ENCODE measurements around the gene SLAMF8. TPM values are rescaled to one million over a fixed set of nuclear protein-coding genes. Genes with fewer than 3 reads are reported as not detected.

SLAMF8 gene
- total and polyA plus RNA-seq, 2 of the 8 experiments (the other 6 are each of a cell fraction or from before 2014, with no cell fraction given) = not detected

- no peak overlapping the region for H4K91ac ChIP-seq (replicated peaks; ENCODE audit: insufficient read length, low read length)
- H3K14ac ChIP-seq (ENCODE audit: insufficient read length) = no peak overlapping the region
- no peak overlapping the region for H4K8ac ChIP-seq (ENCODE audit: extremely low read depth, insufficient read depth, low read length)
- no peak overlapping the region for H3K4me2 ChIP-seq (ENCODE audit: insufficient read depth in 1 of 2, low read depth in 2 of 2, low read length in 2 of 2)
- no peak for FAIRE-seq
- H2BK120ac ChIP-seq (replicated peaks; ENCODE audit: low read depth, low read length) = no peak overlapping the region
- H2BK20ac ChIP-seq (ENCODE audit: low read length) = no peak overlapping the region
- H3K18ac ChIP-seq (ENCODE audit: extremely low read depth, low read length) = no peak overlapping the region
- H2BK15ac ChIP-seq (ENCODE audit: low read length) = no peak overlapping the region
- no peak overlapping the region for H2AFZ ChIP-seq (ENCODE audit: low read length)
- H2AK5ac ChIP-seq (ENCODE audit: low read depth, low read length) = no peak overlapping the region
- TF ChIP-seq GABPA (IDR thresholded peaks at IDR 0.05; ENCODE audit: borderline replicate concordance, insufficient read depth, low read length) (no peak), SRF (IDR thresholded peaks at IDR 0.05; ENCODE audit: low read depth, low read length) (no peak), SP4 (IDR thresholded peaks at IDR 0.05; ENCODE audit: low read length) (no peak), KDM1A (IDR thresholded peaks at IDR 0.05; ENCODE audit: borderline replicate concordance, low read length) (no peak)
- TF ChIP-seq, protein P1, sequence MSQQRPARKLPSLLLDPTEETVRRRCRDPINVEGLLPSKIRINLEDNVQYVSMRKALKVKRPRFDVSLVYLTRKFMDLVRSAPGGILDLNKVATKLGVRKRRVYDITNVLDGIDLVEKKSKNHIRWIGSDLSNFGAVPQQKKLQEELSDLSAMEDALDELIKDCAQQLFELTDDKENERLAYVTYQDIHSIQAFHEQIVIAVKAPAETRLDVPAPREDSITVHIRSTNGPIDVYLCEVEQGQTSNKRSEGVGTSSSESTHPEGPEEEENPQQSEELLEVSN (IDR thresholded peaks at IDR 0.05) = no peak
- no peak overlapping the region for H4K5ac ChIP-seq (ENCODE audit: insufficient read length, low read depth, low read length)
- no peaks in the 10 kb centered on the region for H3K23me2 ChIP-seq (ENCODE audit: low read depth, low read length)
- no peaks in the 10 kb centered on the region for H4K20me1 ChIP-seq (replicated peaks in 1 of 2; ENCODE audit: control insufficient read depth in 1 of 2, insufficient read depth in 2 of 2, low read length in 2 of 2)
- no peak for DNase-seq (ENCODE audit: low read depth in 1 of 2, low spot score in 2 of 2)
- H2BK12ac ChIP-seq (ENCODE audit: low read depth, low read length) = no peak overlapping the region
- peaks cover 0 to 4% (median 1%) of the 10 kb centered on the region in 4 experiments; a peak in 5 of 7 replicates for H3K27me3 ChIP-seq (replicated peaks in 1 of 4; ENCODE audit: control insufficient read depth in 3 of 4, extremely low read depth in 1 of 4, insufficient read depth in 3 of 4, low read length in 3 of 4)
- ChIA-PET CTCF (ENCODE audit: partially characterized antibody) (interaction anchor here (1.2 to 5.1 kb wide), 4 partner anchors 9 to 168 kb away, joined by 3 to 30 read pairs (median 20); no protein-coding TSS in a partner anchor), POLR2A (ENCODE audit: partially characterized antibody) (no interaction called here)
- H3K9ac ChIP-seq (replicated peaks in 1 of 4; ENCODE audit: extremely low read depth in 1 of 4, low read depth in 3 of 4, low read length in 3 of 4) = no peak overlapping the region
- no peaks in the 10 kb centered on the region for H3K36me3 ChIP-seq (ENCODE audit: control insufficient read depth in 2 of 4, insufficient read depth in 4 of 4, low read length in 3 of 4)
- no peaks in the 10 kb centered on the region for H3K79me2 ChIP-seq (ENCODE audit: control insufficient read depth in 1 of 2, insufficient read depth in 2 of 2, low read length in 2 of 2)
- no peak overlapping the region for H3K4ac ChIP-seq (replicated peaks; ENCODE audit: insufficient read length, low read depth, low read length)
- WGBS, 2 experiments (ENCODE audit: extremely low coverage in 1 of 2, insufficient coverage in 1 of 2, insufficient read length in 1 of 2, insufficient replicate concordance in 2 of 2, low coverage in 1 of 2, low lambda C conversion rate in 2 of 2, missing lambda C conversion rate in 1 of 2) = 85% methylated on average over 1 of the region's 1 CpG; no CpG with 5 or more reads in 1 of the 2 experiments
- H3K27ac ChIP-seq (ENCODE audit: low read depth, low read length) = no peak overlapping the region
- H3K23ac ChIP-seq (ENCODE audit: insufficient read length) = no peak overlapping the region
- H2BK5ac ChIP-seq (ENCODE audit: low read depth, low read length) = no peak overlapping the region
- no peaks in the 10 kb centered on the region for H3K9me3 ChIP-seq (ENCODE audit: insufficient read depth in 2 of 2, low read depth in 1 of 2, low read length in 1 of 2)
- no peaks in the 10 kb centered on the region for H3K4me1 ChIP-seq (replicated peaks in 1 of 4; ENCODE audit: control insufficient read depth in 3 of 4, insufficient read depth in 4 of 4, low read length in 3 of 4)
- no peak overlapping the region for H3K56ac ChIP-seq (replicated peaks; ENCODE audit: insufficient read length, low read depth, low read length)
- no peak overlapping the region for H3K4me3 ChIP-seq (ENCODE audit: extremely low read depth in 1 of 4, insufficient read depth in 2 of 4, low read depth in 3 of 4, low read length in 4 of 4)
- no peaks in the 10 kb centered on the region for H3K79me1 ChIP-seq (ENCODE audit: low read depth, low read length)
Observed at GRCh38 chr1:159838715-159839114, 12.0 kb downstream of the SLAMF8 start.
